Tibial nerve (tissue), 4 donors: ENCODE data around the gene OOSP2. TPM values are rescaled to one million over a fixed set of nuclear protein-coding genes. Genes with fewer than 3 reads are reported as not detected.
"Not testable (repeated sequence)": the region's sequence is repeated elsewhere in the genome, so short reads cannot be mapped to it uniquely, and the experiment has no call there.

ENCODE experiments used
- DNase-seq, 2 donors: peaks; one replicate each; pipeline ENCODE4 v3.0.0-alpha.2; 2019; ENCODE audit warnings: low spot score in 2 of 2
- H3K27ac ChIP-seq, 4 donors: fragments of 200-600 bp; sonication (generic) in 3 of 4; one replicate each; pipeline ENCODE4 v1.5.1; 2017 to 2019; ENCODE audit warnings: mild to moderate bottlenecking in 1 of 4
- H3K27me3 ChIP-seq, 2 donors: fragments of 200-600 bp; sonication (generic) in 1 of 2; one replicate each; pipeline versions ENCODE4 v1.5.1 to v1.6.0; 2017 to 2019
- H3K36me3 ChIP-seq, 3 donors: fragments of 200-600 bp; sonication (generic); one replicate each; pipeline ENCODE4 v1.5.1; 2018 to 2019
- H3K4me1 ChIP-seq, 4 donors: fragments of 200-600 bp; sonication (generic) in 3 of 4; one replicate each; pipeline ENCODE4 v1.5.1; 2017 to 2019
- H3K4me3 ChIP-seq, 4 donors: fragments of 200-600 bp; sonication (generic) in 3 of 4; one replicate each; pipeline ENCODE4 v1.5.1; 2017 to 2019; ENCODE audit warnings: mild to moderate bottlenecking in 1 of 4, moderate library complexity in 1 of 4
- H3K9me3 ChIP-seq, 4 donors: fragments of 200-600 bp; sonication (generic) in 3 of 4; one replicate each; pipeline ENCODE4 v1.5.1; 2017 to 2019
- EP300 ChIP-seq, 2 donors: sonication (generic); formaldehyde crosslinking; IDR thresholded peaks; one replicate each; pipeline ENCODE4 v1.6.1; 2017; ENCODE audit warnings: antibody characterized with exemption in 2 of 2, mild to moderate bottlenecking in 1 of 2
- POLR2A ChIP-seq, 2 donors: fragments of 450-650 bp; IDR thresholded peaks; one replicate each; pipeline ENCODE4 v1.6.1; 2017; ENCODE audit warnings: antibody characterized with exemption in 2 of 2, mild to moderate bottlenecking in 2 of 2, moderate library complexity in 2 of 2
- WGBS, 2 donors: methylation state at CpG; one replicate each; pipeline ENCODE4 v1.1.5; 2018; 5-methylcytosine and 5-hydroxymethylcytosine counted together
- total RNA-seq, 4 donors: library from RNA; depleted of rRNA; stranded (reverse); fragments of >200 nt; gene quantifications; one replicate each; pipeline ENCODE4 v1.1.0, GENCODE V29; 2016
- TF ChIP-seq, protein P1 (sequence below), 5 experiments: fragments of 200-600 bp in 3 of 5; fragments of 450-650 bp in 2 of 5; sonication (generic) in 3 of 5; IDR thresholded peaks; one replicate each; pipeline ENCODE4 v1.5.1; 2016 to 2019; ENCODE audit warnings: antibody characterized with exemption in 5 of 5, mild to moderate bottlenecking in 3 of 5, moderate library complexity in 2 of 5

The OOSP2 gene
- total RNA-seq, 4 donors from 2014 or later = not detected

DNA sequence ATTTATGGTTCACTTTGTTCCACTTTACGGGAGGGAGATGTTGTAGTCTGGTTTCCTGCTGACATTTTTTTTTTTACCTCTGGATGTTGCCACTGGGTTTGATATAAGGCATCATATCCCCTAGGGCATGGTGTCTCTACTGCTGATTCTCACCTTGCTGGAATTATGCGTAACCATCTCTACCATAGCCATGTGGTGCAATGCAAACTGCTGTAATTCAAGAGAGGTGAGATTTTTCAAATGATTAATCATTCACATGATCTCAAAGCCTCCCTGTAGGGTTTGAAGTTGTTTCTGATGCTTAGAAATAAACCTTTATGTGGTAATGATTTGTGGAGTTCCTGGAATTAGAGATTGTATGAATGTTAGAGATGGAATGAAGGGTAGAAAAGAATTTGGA, 29.2 kb downstream of the OOSP2 start:
- WGBS, 2 donors = 75 to 79% methylated on average over 2 of the region's 2 CpGs
- Histone ChIP-seq H3K27ac (no peak overlapping the region), H3K9me3 (peaks cover 0 to 4% (median 0%) of the 10 kb centered on the region in 4 donors), H3K4me1 (no peaks in the 10 kb centered on the region), H3K36me3 (no peaks in the 10 kb centered on the region), H3K4me3 (no peak overlapping the region), H3K27me3 (no peaks in the 10 kb centered on the region)
- DNase-seq = no peak
- TF ChIP-seq EP300 (IDR thresholded peaks at IDR 0.05) (no peak), POLR2A (IDR thresholded peaks at IDR 0.05) (no peak)
- TF ChIP-seq, protein P1, sequence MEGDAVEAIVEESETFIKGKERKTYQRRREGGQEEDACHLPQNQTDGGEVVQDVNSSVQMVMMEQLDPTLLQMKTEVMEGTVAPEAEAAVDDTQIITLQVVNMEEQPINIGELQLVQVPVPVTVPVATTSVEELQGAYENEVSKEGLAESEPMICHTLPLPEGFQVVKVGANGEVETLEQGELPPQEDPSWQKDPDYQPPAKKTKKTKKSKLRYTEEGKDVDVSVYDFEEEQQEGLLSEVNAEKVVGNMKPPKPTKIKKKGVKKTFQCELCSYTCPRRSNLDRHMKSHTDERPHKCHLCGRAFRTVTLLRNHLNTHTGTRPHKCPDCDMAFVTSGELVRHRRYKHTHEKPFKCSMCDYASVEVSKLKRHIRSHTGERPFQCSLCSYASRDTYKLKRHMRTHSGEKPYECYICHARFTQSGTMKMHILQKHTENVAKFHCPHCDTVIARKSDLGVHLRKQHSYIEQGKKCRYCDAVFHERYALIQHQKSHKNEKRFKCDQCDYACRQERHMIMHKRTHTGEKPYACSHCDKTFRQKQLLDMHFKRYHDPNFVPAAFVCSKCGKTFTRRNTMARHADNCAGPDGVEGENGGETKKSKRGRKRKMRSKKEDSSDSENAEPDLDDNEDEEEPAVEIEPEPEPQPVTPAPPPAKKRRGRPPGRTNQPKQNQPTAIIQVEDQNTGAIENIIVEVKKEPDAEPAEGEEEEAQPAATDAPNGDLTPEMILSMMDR (IDR thresholded peaks at IDR 0.05) = no peak

DNA sequence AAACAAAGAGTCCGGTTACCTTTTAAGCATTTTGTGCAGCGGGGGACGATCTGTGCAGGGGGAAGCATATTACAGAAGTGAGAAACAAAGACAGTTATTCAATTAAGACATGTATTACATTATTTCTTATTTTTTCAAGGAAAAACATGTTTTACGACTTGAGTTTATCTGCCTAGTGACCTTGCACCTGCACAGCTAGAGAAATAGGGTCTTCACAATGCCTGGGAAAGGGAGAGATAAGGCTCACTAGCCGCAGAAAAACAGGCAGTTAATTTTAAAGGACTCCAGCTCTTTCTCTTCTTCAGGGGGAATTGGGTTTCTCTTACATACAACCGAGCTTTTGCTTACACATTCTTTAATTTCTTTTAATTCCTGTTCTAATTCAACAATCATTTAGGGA, 31.4 kb downstream of the OOSP2 start:
- not testable (repeated sequence) for H3K9me3 ChIP-seq, H3K36me3 ChIP-seq, H3K4me3 ChIP-seq, H3K27ac ChIP-seq, H3K27me3 ChIP-seq, H3K4me1 ChIP-seq, DNase-seq
- WGBS, 2 donors = 85 to 87% methylated on average over 6 of the region's 6 CpGs

- no peak overlapping the region for H3K27ac ChIP-seq
- no peaks in the 10 kb centered on the region for H3K27me3 ChIP-seq
- no peak for DNase-seq
- no peaks in the 10 kb centered on the region for H3K4me1 ChIP-seq
- no peak overlapping the region for H3K4me3 ChIP-seq
- TF ChIP-seq, protein P1 (IDR thresholded peaks at IDR 0.05) = no peak
- TF ChIP-seq POLR2A (IDR thresholded peaks at IDR 0.05) = no peak
- WGBS, 2 donors = 77 to 82% methylated on average over 15 of the region's 15 CpGs
- H3K36me3 ChIP-seq = no peaks in the 10 kb centered on the region
- H3K9me3 ChIP-seq = peaks cover 0 to 11% (median 0%) of the 10 kb centered on the region in 4 donors
Measured at GRCh38 chr11:60077216-60077817, 37.1 kb downstream of the OOSP2 start.

GRCh38 chr11:60077981-60078380, 37.8 kb downstream of the OOSP2 start:
- no peaks in the 10 kb centered on the region for H3K4me1 ChIP-seq
- TF ChIP-seq, protein P1 (IDR thresholded peaks at IDR 0.05) = no peak
- no peak for TF ChIP-seq EP300 (IDR thresholded peaks at IDR 0.05)
- TF ChIP-seq POLR2A (IDR thresholded peaks at IDR 0.05) = no peak
- 78 to 86% methylated on average over 1 of the region's 1 CpG for WGBS, 2 donors
- H3K36me3 ChIP-seq = no peaks in the 10 kb centered on the region
- H3K27me3 ChIP-seq = no peaks in the 10 kb centered on the region
- no peak overlapping the region for H3K4me3 ChIP-seq
- H3K27ac ChIP-seq = no peak overlapping the region
- DNase-seq = no peak
- peaks cover 0 to 11% (median 0%) of the 10 kb centered on the region in 4 donors for H3K9me3 ChIP-seq

GRCh38 chr11:60078745-60079144, 38.5 kb downstream of the OOSP2 start:
- Histone ChIP-seq H3K4me1 (no peaks in the 10 kb centered on the region), H3K9me3 (peaks cover 0 to 10% (median 0%) of the 10 kb centered on the region in 4 donors)
- TF ChIP-seq POLR2A (IDR thresholded peaks at IDR 0.05) (no peak), EP300 (IDR thresholded peaks at IDR 0.05) (no peak)
- TF ChIP-seq, protein P1 (IDR thresholded peaks at IDR 0.05) = no peak

DNA sequence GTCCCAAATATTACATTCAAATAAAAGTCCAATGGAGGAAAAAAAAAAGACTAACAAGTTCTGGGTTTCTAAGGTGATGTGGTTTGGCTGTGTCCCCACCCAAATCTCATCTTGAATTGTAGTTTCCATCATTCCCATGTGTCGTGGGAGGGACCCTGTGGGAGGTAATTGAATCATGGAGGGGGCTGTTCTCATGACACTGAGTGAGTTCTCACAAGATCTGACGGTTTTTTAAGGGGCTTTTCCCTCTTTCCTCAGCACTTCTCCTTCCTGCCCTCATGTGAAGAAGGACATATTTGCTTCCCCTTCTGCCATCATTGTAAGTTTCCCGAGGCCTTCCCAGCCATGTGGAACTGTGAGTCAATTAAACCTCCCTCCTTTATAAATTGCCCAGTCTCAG, 40.3 kb downstream of the OOSP2 start:
- no peak for DNase-seq
- peaks cover 0 to 7% (median 0%) of the 10 kb centered on the region in 4 donors for H3K9me3 ChIP-seq
- H3K27ac ChIP-seq = no peak overlapping the region
- H3K36me3 ChIP-seq = no peaks in the 10 kb centered on the region
- 59 to 62% methylated on average over 3 of the region's 3 CpGs for WGBS, 2 donors
- H3K27me3 ChIP-seq = no peaks in the 10 kb centered on the region
- H3K4me1 ChIP-seq = no peaks in the 10 kb centered on the region
- TF ChIP-seq EP300 (IDR thresholded peaks at IDR 0.05) (no peak), POLR2A (IDR thresholded peaks at IDR 0.05) (no peak)
- TF ChIP-seq, protein P1 (IDR thresholded peaks at IDR 0.05) = no peak
- H3K4me3 ChIP-seq = no peak overlapping the region

More at GRCh38 chr11:60078745-60079144, 38.5 kb downstream of the OOSP2 start:
- Histone ChIP-seq H3K27ac (no peak overlapping the region), H3K4me3 (no peak overlapping the region), H3K27me3 (no peaks in the 10 kb centered on the region), H3K36me3 (no peaks in the 10 kb centered on the region)
- WGBS, 2 donors = 72 to 79% methylated on average over 4 of the region's 4 CpGs
- no peak for DNase-seq
